ENCODE measurements around the gene RSAD1. TPM values are rescaled to one million over a fixed set of nuclear protein-coding genes. Genes with fewer than 3 reads are reported as not detected.
A peak's percentile ranks its signal among the peaks of the same experiment; 100 is the strongest.

RSAD1 gene
- total RNA-seq, result 17.0 TPM
- polyA plus RNA-seq, result 29.2 TPM

- peak within 1 kb of the TSS; percentile 80 for H3K27ac ChIP-seq (ENCODE audit: low read depth)
- no peaks in the 10 kb centered on the region for H3K36me3 ChIP-seq (ENCODE audit: insufficient read depth)
- 2% methylated on average over 75 of the region's 75 CpGs for WGBS
- no peaks in the 10 kb centered on the region for H3K4me1 ChIP-seq (ENCODE audit: insufficient read depth)
- peak within 1 kb of the TSS; percentile 57 for H3K4me3 ChIP-seq (ENCODE audit: low read depth, low read length)
- no peak for DNase-seq (ENCODE audit: extremely low spot score)
Observed at GRCh38 chr17:50478391-50479381, at the start of gene RSAD1. Gene RSAD1 (plus strand): TSS chr17:50478860. CDS start chr17:50478885, 25 bp downstream.

- no peak overlapping the region for H3K27ac ChIP-seq (ENCODE audit: low read depth)
- no peaks in the 10 kb centered on the region for H3K36me3 ChIP-seq (ENCODE audit: insufficient read depth)
- no peaks in the 10 kb centered on the region for H3K4me1 ChIP-seq (ENCODE audit: insufficient read depth)
- WGBS, result 93% methylated on average over 4 of the region's 4 CpGs
- no peak overlapping the region for H3K4me3 ChIP-seq (ENCODE audit: low read depth, low read length)
- DNase-seq (ENCODE audit: extremely low spot score), result no peak
Observed at GRCh38 chr17:50429793-50430192, 48.9 kb upstream of the RSAD1 start.

GRCh38 chr17:50430821-50431618 lies 47.6 kb upstream of the RSAD1 start:
- no peak for DNase-seq (ENCODE audit: extremely low spot score)
- no peak overlapping the region for H3K27ac ChIP-seq (ENCODE audit: low read depth)
- WGBS, result 65% methylated on average over 4 of the region's 4 CpGs
- H3K4me1 ChIP-seq (ENCODE audit: insufficient read depth), result no peaks in the 10 kb centered on the region
- no peak overlapping the region for H3K4me3 ChIP-seq (ENCODE audit: low read depth, low read length)
- no peaks in the 10 kb centered on the region for H3K36me3 ChIP-seq (ENCODE audit: insufficient read depth)

- H3K4me3 ChIP-seq (ENCODE audit: low read depth, low read length), result no peak overlapping the region
- 93% methylated on average over 4 of the region's 4 CpGs for WGBS
- H3K27ac ChIP-seq (ENCODE audit: low read depth), result no peak overlapping the region
- H3K36me3 ChIP-seq (ENCODE audit: insufficient read depth), result no peaks in the 10 kb centered on the region
- H3K4me1 ChIP-seq (ENCODE audit: insufficient read depth), result no peaks in the 10 kb centered on the region
- no peak for DNase-seq (ENCODE audit: extremely low spot score)
Observed at GRCh38 chr17:50432125-50432762, 46.4 kb upstream of the RSAD1 start.

- no peaks in the 10 kb centered on the region for H3K36me3 ChIP-seq (ENCODE audit: insufficient read depth)
- 98% methylated on average over 4 of the region's 4 CpGs for WGBS
- H3K27ac ChIP-seq (ENCODE audit: low read depth), result no peak overlapping the region
- no peaks in the 10 kb centered on the region for H3K4me1 ChIP-seq (ENCODE audit: insufficient read depth)
- H3K4me3 ChIP-seq (ENCODE audit: low read depth, low read length), result no peak overlapping the region
- no peak for DNase-seq (ENCODE audit: extremely low spot score)
Observed at GRCh38 chr17:50437409-50437808, 41.3 kb upstream of the RSAD1 start.

- H3K27ac ChIP-seq (ENCODE audit: low read depth), result no peak overlapping the region
- no peak for DNase-seq (ENCODE audit: extremely low spot score)
- no peaks in the 10 kb centered on the region for H3K36me3 ChIP-seq (ENCODE audit: insufficient read depth)
- H3K4me3 ChIP-seq (ENCODE audit: low read depth, low read length), result no peak overlapping the region
- H3K4me1 ChIP-seq (ENCODE audit: insufficient read depth), result no peaks in the 10 kb centered on the region
- WGBS, result 93% methylated on average over 4 of the region's 4 CpGs
Observed at GRCh38 chr17:50439008-50439407, 39.7 kb upstream of the RSAD1 start.

GRCh38 chr17:50440172-50440837 lies 38.4 kb upstream of the RSAD1 start:
- no peak for DNase-seq (ENCODE audit: extremely low spot score)
- no peaks in the 10 kb centered on the region for H3K4me1 ChIP-seq (ENCODE audit: insufficient read depth)
- WGBS, result 73% methylated on average over 4 of the region's 4 CpGs
- no peaks in the 10 kb centered on the region for H3K36me3 ChIP-seq (ENCODE audit: insufficient read depth)
- H3K27ac ChIP-seq (ENCODE audit: low read depth), result peak overlapping the region; percentile 39
- no peak overlapping the region for H3K4me3 ChIP-seq (ENCODE audit: low read depth, low read length)

- WGBS, result 85% methylated on average over 10 of the region's 10 CpGs
- Histone ChIP-seq H3K4me1 (ENCODE audit: insufficient read depth) (no peaks in the 10 kb centered on the region), H3K27ac (ENCODE audit: low read depth) (no peak overlapping the region), H3K36me3 (ENCODE audit: insufficient read depth) (peaks cover 1% of the 10 kb centered on the region), H3K4me3 (ENCODE audit: low read depth, low read length) (no peak overlapping the region)
- no peak for DNase-seq (ENCODE audit: extremely low spot score)
Observed at GRCh38 chr17:50440838-50441829, 37.5 kb upstream of the RSAD1 start.

- Histone ChIP-seq H3K27ac (ENCODE audit: low read depth) (no peak overlapping the region), H3K4me1 (ENCODE audit: insufficient read depth) (no peaks in the 10 kb centered on the region), H3K4me3 (ENCODE audit: low read depth, low read length) (no peak overlapping the region), H3K36me3 (ENCODE audit: insufficient read depth) (peaks cover 1% of the 10 kb centered on the region)
- WGBS, result 23% methylated on average over 3 of the region's 3 CpGs
- no peak for DNase-seq (ENCODE audit: extremely low spot score)
Observed at GRCh38 chr17:50443505-50443974, 35.1 kb upstream of the RSAD1 start.

GRCh38 chr17:50444841-50445715 lies 33.6 kb upstream of the RSAD1 start:
- Histone ChIP-seq H3K4me3 (ENCODE audit: low read depth, low read length) (no peak overlapping the region), H3K4me1 (ENCODE audit: insufficient read depth) (no peaks in the 10 kb centered on the region), H3K36me3 (ENCODE audit: insufficient read depth) (peaks cover 1% of the 10 kb centered on the region), H3K27ac (ENCODE audit: low read depth) (no peak overlapping the region)
- WGBS, result 89% methylated on average over 6 of the region's 6 CpGs
- no peak for DNase-seq (ENCODE audit: extremely low spot score)

GRCh38 chr17:50445730-50446325 lies 32.8 kb upstream of the RSAD1 start:
- H3K36me3 ChIP-seq (ENCODE audit: insufficient read depth), result peaks cover 1% of the 10 kb centered on the region
- H3K4me1 ChIP-seq (ENCODE audit: insufficient read depth), result no peaks in the 10 kb centered on the region
- 20% methylated on average over 1 of the region's 1 CpG for WGBS
- no peak overlapping the region for H3K4me3 ChIP-seq (ENCODE audit: low read depth, low read length)
- no peak for DNase-seq (ENCODE audit: extremely low spot score)
- no peak overlapping the region for H3K27ac ChIP-seq (ENCODE audit: low read depth)

Data from urinary bladder (tissue), 4 donors.